ENCODE data around the gene CGB7.
"Not testable (repeated sequence)": the region's sequence is repeated elsewhere in the genome, so short reads cannot be mapped to it uniquely, and the experiment has no call there.

CGB7 gene

GRCh38 chr19:49039736-49040135 lies 17.8 kb downstream of the CGB7 start:
- DNase-seq, result not testable (repeated sequence)

GRCh38 chr19:49038557-49039276 lies 18.8 kb downstream of the CGB7 start:
- not testable (repeated sequence) for DNase-seq

- DNase-seq, result not testable (repeated sequence)
Measured at GRCh38 chr19:49038111-49038510, 19.4 kb downstream of the CGB7 start.

- DNase-seq, result not testable (repeated sequence)
Measured at GRCh38 chr19:49036815-49037214, 20.7 kb downstream of the CGB7 start, which contains the start of gene CGB1. Gene CGB1 (minus strand): TSS chr19:49036895. CDS start chr19:49036711, 184 bp downstream.

- DNase-seq, result not testable (repeated sequence)
Measured at GRCh38 chr19:49031642-49032301, 25.8 kb downstream of the CGB7 start, which contains the start of gene CGB2. Gene CGB2 (plus strand): TSS chr19:49031890. CDS start chr19:49032096, 206 bp downstream.

GRCh38 chr19:49030323-49030722 lies 27.2 kb downstream of the CGB7 start:
- DNase-seq, result not testable (repeated sequence)

GRCh38 chr19:49029749-49030148 lies 27.8 kb downstream of the CGB7 start:
- not testable (repeated sequence) for DNase-seq

GRCh38 chr19:49028686-49029085 lies 28.9 kb downstream of the CGB7 start:
- not testable (repeated sequence) for DNase-seq

- DNase-seq, result not testable (repeated sequence)
Measured at GRCh38 chr19:49025599-49025998, 31.9 kb downstream of the CGB7 start.

GRCh38 chr19:49025088-49025487 lies 32.5 kb downstream of the CGB7 start:
- DNase-seq, result not testable (repeated sequence)

GRCh38 chr19:49024233-49024632 lies 33.3 kb downstream of the CGB7 start, which contains the start of gene CGB3:
Gene CGB3 (minus strand): TSS chr19:49024333. CDS start chr19:49023971, 362 bp downstream.
- not testable (repeated sequence) for DNase-seq

- DNase-seq, result no peak
Measured at GRCh38 chr19:49022116-49022515, 35.4 kb downstream of the CGB7 start.

GRCh38 chr19:49020931-49021895 lies 36.3 kb downstream of the CGB7 start:
- no peak for DNase-seq

- DNase-seq, result no peak
Measured at GRCh38 chr19:49020342-49020741, 37.2 kb downstream of the CGB7 start.

- peak; percentile 64 for DNase-seq
Measured at GRCh38 chr19:49019242-49019932, 38.2 kb downstream of the CGB7 start.

GRCh38 chr19:49018388-49019241 lies 38.9 kb downstream of the CGB7 start:
- DNase-seq, result peak; percentile 40

- DNase-seq, result peak; percentile 68
Measured at GRCh38 chr19:49017666-49018351, 39.7 kb downstream of the CGB7 start.

GRCh38 chr19:49017041-49017665 lies 40.4 kb downstream of the CGB7 start, which contains the start of gene LHB:
Gene LHB (minus strand): TSS chr19:49017091. CDS start chr19:49017081, 10 bp downstream.
- DNase-seq, result no peak

- no peak for DNase-seq
Measured at GRCh38 chr19:49016067-49016839, 41.3 kb downstream of the CGB7 start.
